HG02642 (cell line): ENCODE data around the gene STARD4.
A peak's percentile ranks its signal among the peaks of the same experiment; 100 is the strongest.

Experiments
- ATAC-seq: cut with Tn5 transposase; IDR thresholded peaks from one replicate; pipeline ENCODE4 v1.9.1; 2021; ENCODE audit warnings: mild to moderate bottlenecking; ENCODE audit not compliant: unreplicated experiment, poor library complexity

The STARD4 gene

DNA sequence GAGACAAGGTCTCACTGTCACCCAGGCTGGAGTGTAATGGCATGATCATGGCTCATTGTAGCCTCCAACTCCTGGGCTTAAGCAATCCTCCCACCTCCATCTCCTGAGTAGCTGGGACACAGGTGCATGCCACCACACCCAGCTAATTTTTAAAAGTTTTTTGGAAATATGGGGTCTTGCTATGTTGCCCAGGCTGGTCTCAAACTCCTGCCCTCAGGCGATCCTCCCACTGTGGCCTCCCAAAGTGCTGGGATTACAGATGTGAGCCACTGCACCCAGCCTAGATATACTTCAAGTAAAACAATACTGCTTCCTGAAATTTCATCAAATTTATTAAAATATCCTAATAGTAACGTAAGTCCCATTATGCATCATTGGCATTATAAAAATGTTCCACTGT lies 33.4 kb downstream of the STARD4 start:
- ATAC-seq: no peak

DNA sequence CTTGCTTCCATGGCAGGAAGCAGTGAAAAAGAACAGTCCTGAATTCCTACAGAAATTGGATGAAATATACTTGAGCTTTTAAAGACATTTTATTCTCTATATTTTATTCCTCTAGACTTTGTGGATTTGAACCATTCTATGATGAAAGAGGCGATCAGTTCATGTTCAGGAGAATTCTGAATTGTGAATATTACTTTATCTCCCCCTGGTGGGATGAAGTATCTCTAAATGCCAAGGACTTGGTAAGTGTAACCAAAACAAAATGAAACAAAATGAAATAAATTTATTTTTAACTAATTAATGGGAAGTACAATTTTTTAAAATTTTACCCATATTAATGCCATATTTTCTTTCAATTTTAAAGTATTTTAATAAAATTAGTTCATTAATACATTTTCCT lies 34.1 kb downstream of the STARD4 start:
- no peak for ATAC-seq

- peak; percentile 61 for ATAC-seq
Observed at GRCh38 chr5:111472579-111472978, 39.8 kb downstream of the STARD4 start.

DNA sequence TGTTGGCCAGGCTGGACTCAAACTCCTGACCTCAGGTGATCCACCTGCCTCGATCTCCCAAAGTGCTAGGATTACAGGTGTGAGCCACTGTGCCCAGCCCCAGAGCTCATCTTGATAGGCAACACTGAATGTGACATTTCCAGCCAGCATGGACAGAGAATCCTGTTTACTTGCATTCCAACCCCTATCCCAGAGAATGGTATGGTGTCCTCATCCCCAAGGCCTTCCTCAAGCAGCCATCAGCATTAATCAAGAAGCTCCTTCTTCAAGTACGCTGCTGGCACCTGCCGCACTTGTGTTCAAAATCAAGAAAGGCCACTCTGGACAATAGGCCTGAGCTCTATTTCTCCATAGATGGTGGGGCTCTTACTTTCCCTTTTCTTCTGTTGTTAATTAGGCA lies 40.2 kb downstream of the STARD4 start:
- ATAC-seq: peak; percentile 6

DNA sequence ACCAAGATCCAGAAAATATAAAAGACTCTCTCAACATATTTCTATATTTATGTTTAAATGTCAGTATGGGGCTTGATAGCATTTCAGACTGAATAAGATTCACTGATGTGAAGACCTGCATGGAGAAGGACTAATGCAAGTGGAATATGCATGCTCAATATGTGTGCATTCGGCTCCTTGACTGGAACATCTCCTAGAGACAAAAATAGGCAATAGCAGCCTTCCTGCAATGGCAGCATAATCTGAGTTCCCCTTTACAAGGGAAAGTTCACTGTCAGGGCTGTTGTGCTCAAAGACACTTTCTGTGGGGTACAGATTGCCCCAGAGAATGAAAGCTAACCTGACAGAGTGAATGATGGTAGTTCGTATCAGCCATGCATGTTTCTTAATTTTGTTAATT lies 42.4 kb downstream of the STARD4 start:
- ATAC-seq: no peak

- ATAC-seq: no peak
Observed at GRCh38 chr5:111469293-111469896, 42.9 kb downstream of the STARD4 start.

DNA sequence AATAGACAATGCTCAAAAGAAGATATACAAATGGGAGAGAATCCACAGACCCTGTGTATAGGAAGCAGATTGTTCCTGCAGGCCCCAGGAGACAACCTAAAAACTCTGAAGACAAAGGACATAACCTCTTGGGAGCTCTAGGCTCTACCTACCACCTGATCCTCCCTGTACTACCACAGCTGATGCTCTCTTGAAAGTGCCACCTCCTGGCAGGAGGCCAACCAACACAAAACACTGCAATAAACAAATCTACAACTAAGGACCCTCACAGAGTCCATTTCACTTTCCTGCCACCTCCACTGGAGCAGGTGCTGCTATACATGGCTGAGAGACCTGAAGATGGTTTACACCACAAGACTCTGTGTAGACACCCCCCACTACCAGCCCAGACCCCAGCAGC lies 49.0 kb downstream of the STARD4 start:
- ATAC-seq: no peak

- no peak for ATAC-seq
Observed at GRCh38 chr5:111461934-111462333, 50.4 kb downstream of the STARD4 start.

DNA sequence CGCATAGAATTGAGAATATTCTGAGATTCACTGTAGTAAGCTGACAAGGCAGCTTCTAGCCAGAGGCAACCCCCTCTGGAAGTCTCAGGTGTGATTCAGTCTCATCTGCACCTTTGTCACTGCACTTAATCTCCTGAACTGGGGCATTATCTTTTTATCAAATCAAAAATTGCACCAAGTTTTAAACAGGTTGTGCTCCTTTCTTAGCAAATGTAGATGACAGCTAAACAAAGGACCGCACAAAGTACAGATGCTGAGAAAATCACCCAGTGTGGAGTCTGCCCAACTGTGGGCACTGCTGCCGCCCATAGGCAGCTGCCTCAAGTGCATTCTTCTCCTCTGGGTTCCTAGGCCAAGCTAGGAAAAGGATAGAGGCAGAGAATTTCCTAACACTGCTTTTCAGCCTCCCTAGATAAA lies 51.1 kb downstream of the STARD4 start:
- no peak for ATAC-seq

DNA sequence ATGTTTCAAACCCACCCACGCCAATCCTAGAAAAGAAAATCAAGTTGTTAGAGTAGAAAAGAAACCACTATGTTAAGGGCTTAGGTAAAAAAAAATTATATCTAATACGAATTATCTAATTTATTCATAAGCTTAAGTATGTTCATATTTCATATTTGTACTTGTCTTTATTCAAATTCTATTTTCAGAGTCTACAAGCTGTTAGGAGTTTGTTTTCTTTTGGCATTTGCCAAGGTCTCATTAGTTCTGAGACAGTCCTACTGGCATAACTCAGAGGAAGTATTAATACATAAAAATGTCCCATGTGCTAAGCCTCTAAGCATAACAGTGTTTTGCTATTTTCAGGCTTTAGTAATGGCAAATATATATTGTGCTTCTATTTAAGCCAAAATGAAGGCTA lies 57.6 kb downstream of the STARD4 start:
- no peak for ATAC-seq

DNA sequence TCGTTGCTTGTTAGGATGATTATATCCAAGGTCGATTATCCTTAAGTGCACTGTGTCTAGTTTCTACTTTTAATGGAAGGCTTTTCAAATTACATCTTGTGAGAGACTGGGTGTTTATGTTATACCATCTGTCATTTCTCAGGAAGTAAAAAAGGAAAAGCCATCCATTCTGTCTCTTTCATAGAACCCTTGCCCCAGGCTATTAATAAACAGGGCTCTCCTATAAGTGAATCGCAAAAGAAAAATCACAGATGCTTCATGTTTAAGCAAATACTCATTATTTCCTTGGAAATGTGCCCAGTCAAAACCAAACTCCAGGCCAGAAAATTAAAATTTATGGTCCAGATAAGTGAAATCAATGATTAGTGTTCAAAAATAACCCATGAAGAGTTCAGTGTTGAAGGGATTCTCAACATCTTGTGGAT lies 58.1 kb downstream of the STARD4 start:
- ATAC-seq: no peak

GRCh38 chr5:111453747-111454146 lies 58.6 kb downstream of the STARD4 start:
- no peak for ATAC-seq

GRCh38 chr5:111453295-111453694 lies 59.0 kb downstream of the STARD4 start:
- ATAC-seq: no peak

DNA sequence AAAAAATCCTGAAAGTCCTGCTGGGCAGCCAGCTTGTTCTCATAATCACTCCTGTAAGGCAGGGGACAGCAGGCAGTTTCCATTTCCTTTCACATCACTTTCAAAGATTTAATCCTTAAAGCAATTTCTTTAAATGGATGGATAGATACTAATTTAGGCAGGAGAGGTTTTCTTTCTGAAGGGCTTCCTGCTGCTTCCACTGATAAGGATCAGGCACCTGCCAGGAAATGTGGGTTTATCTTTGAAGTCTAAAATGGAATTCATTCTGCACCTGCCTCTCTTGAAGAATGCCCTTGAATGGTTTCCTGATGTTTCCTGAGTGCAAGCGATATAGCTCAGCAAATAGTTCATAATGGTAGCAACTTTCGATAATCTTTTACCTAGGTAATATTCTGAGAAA lies 64.5 kb downstream of the STARD4 start:
- ATAC-seq: no peak

DNA sequence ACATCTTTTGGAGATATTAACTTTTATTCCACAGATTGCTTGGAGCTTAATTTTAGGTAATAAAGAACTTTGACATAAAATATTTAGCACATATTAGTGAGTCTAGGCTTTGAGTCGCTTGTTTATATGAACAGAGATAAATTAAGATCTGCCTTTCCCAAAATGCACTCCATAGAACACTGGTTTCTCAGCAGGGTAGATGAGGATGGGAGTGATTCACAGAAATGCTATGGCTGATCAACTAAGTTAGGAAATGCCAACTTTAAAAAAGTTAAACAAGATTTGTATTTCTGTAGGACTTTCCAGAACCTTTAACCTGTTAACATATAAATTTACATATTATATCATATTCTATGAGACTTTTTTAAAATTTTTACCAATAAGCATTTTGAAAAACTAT lies 65.2 kb downstream of the STARD4 start:
- ATAC-seq: no peak
